Measurements from ENCODE around the gene CADPS2.

DNA sequence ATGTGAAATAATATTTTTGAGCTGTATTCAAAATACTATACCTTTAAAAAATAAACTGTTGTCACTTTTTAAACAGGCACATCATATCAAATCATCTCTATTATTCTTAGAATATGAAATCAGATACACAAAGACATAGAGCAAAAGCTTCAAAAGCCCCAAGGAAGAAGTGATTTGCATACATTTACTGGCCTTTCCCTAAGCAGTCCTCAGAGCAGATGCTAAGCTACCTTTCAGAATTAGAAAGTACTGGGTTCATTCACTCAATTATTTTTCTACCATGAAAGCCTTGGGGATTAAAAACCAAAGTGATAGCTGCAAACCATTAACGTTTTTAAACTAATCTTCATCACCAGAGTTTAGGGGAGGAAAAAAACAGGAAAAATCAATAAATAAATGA is 127.8 kb downstream of the CADPS2 start:
- TF ChIP-seq, protein P1, sequence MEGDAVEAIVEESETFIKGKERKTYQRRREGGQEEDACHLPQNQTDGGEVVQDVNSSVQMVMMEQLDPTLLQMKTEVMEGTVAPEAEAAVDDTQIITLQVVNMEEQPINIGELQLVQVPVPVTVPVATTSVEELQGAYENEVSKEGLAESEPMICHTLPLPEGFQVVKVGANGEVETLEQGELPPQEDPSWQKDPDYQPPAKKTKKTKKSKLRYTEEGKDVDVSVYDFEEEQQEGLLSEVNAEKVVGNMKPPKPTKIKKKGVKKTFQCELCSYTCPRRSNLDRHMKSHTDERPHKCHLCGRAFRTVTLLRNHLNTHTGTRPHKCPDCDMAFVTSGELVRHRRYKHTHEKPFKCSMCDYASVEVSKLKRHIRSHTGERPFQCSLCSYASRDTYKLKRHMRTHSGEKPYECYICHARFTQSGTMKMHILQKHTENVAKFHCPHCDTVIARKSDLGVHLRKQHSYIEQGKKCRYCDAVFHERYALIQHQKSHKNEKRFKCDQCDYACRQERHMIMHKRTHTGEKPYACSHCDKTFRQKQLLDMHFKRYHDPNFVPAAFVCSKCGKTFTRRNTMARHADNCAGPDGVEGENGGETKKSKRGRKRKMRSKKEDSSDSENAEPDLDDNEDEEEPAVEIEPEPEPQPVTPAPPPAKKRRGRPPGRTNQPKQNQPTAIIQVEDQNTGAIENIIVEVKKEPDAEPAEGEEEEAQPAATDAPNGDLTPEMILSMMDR (optimal IDR thresholded peaks at IDR 0.05 in 1 of 3, IDR thresholded peaks at IDR 0.05 in 1 of 3, conservative IDR thresholded peaks at IDR 0.05 in 1 of 3; ENCODE audit: extremely low read depth in 1 of 3, insufficient read depth in 2 of 3, low read length in 3 of 3): no peak
- TF ChIP-seq EZH2 (IDR thresholded peaks at IDR 0.05; ENCODE audit: low read length): no peak

Data from keratinocyte (primary cell).